Vagina (tissue), 2 donors: ENCODE results near the gene UNC93A.

Experiments used
- CTCF ChIP-seq, 3 experiments: fragments of 450-650 bp in 2 of 3; fragments of 200-600 bp in 1 of 3; sonication (generic) in 1 of 3; IDR thresholded peaks; one replicate each; pipeline ENCODE4 v1.5.1; 2017 to 2019; ENCODE audit warnings: antibody characterized with exemption in 3 of 3, mild to moderate bottlenecking in 2 of 3, moderate library complexity in 2 of 3
- POLR2A ChIP-seq, 2 donors: fragments of 450-650 bp; IDR thresholded peaks; one replicate each; pipeline ENCODE4 v1.6.1; 2017; ENCODE audit warnings: antibody characterized with exemption in 2 of 2, mild to moderate bottlenecking in 2 of 2, moderate library complexity in 2 of 2
- POLR2AphosphoS5 ChIP-seq, 2 donors: sonication (generic); formaldehyde crosslinking; IDR thresholded peaks; one replicate each; pipeline ENCODE4 v1.9.0; 2017; ENCODE audit warnings: antibody characterized with exemption in 2 of 2, mild to moderate bottlenecking in 2 of 2, low read depth in 1 of 2; ENCODE audit not compliant: insufficient read depth in 1 of 2

DNA sequence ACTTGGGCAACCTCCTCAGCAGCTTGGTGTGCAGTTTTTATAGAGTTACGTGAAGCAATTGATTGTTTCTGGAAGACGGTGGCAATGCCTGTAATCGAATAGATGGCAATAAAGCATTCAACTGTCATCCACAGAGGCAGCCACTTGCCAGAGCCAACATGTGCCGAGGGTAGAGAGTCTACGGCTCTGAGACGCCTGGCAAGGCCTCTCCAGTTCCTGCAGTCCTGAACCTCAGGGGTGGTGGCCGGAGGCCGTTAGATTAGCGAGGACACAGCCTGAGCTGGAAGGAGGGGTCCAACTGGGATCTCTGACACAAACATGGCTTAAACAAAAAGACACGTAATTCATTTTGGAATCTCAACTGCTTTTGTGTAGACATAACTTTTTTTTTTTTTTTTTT, 33.0 kb downstream of the UNC93A start:
- no peak for TF ChIP-seq CTCF (IDR thresholded peaks at IDR 0.05)
- TF ChIP-seq POLR2AphosphoS5 (IDR thresholded peaks at IDR 0.05; ENCODE audit: insufficient read depth in 1 of 2, low read depth in 1 of 2): no peak
- no peak for TF ChIP-seq POLR2A (IDR thresholded peaks at IDR 0.05)
